H9 (cell line): Measurements from ENCODE around the gene STAB2. TPM values are rescaled to one million over a fixed set of nuclear protein-coding genes. Genes with fewer than 3 reads are reported as not detected.

ENCODE experiments used
- DNase-seq: peaks from one replicate; pipeline ENCODE4 v3.0.0-alpha.2; 2017
- H2AFZ ChIP-seq: one replicate; pipeline ENCODE4 v1.6.1; 2013; ENCODE audit warnings: mild to moderate bottlenecking, low read length, control low read depth, moderate library complexity
- H2AK5ac ChIP-seq: 2 replicates; pipeline ENCODE4 v1.6.1; 2013; ENCODE audit warnings: low read length, control low read depth, mixed read lengths; ENCODE audit not compliant: insufficient read length
- H2BK120ac ChIP-seq: one replicate; pipeline ENCODE4 v1.6.1; 2013; ENCODE audit warnings: low read depth, mild to moderate bottlenecking, low read length, control low read depth, inconsistent platforms; ENCODE audit not compliant: poor library complexity, severe bottlenecking
- H2BK12ac ChIP-seq: 2 replicates; pipeline ENCODE4 v1.6.1; 2013; ENCODE audit warnings: low read length, control low read depth, mixed read lengths, low read depth; ENCODE audit not compliant: insufficient read length
- H2BK15ac ChIP-seq: 2 replicates; pipeline ENCODE4 v1.6.1; 2013; ENCODE audit warnings: low read depth, low read length, control low read depth
- H2BK20ac ChIP-seq: one replicate; pipeline ENCODE4 v1.6.1; 2013; ENCODE audit warnings: low read depth, mild to moderate bottlenecking, low read length, control low read depth, inconsistent platforms; ENCODE audit not compliant: poor library complexity, severe bottlenecking
- H2BK5ac ChIP-seq: 2 replicates; pipeline ENCODE4 v1.6.1; 2013; ENCODE audit warnings: low read length, control low read depth, mixed read lengths; ENCODE audit not compliant: insufficient read length
- H3K14ac ChIP-seq: 2 replicates; pipeline ENCODE4 v1.6.1; 2013; ENCODE audit warnings: low read length, control low read depth; ENCODE audit not compliant: insufficient read depth
- H3K18ac ChIP-seq: 2 replicates; pipeline ENCODE4 v1.6.1; 2013; ENCODE audit warnings: low read depth, mild to moderate bottlenecking, mixed read lengths, low read length, control low read depth; ENCODE audit not compliant: insufficient read length
- H3K23ac ChIP-seq: 2 replicates; pipeline ENCODE4 v1.6.1; 2013; ENCODE audit warnings: low read length, control low read depth, mixed read lengths, low read depth; ENCODE audit not compliant: insufficient read length
- H3K23me2 ChIP-seq: 2 replicates; pipeline ENCODE4 v1.6.1; 2013; ENCODE audit warnings: low read depth, mild to moderate bottlenecking, mixed read lengths, low read length, control low read depth; ENCODE audit not compliant: insufficient read length, poor library complexity, severe bottlenecking
- H3K27ac ChIP-seq: 2 replicates; pipeline ENCODE4 v1.5.1; 2013; ENCODE audit warnings: low read length, control low read depth, mixed read lengths, low read depth; ENCODE audit not compliant: insufficient read length
- H3K27me3 ChIP-seq: 2 replicates; pipeline ENCODE4 v1.6.1; 2013; ENCODE audit warnings: low read length, control low read depth, inconsistent platforms; ENCODE audit not compliant: insufficient read depth
- H3K4ac ChIP-seq: 2 replicates; pipeline ENCODE4 v1.6.1; 2013; ENCODE audit warnings: low read depth, mild to moderate bottlenecking, control low read depth, inconsistent platforms, low read length, moderate library complexity
- H3K4me1 ChIP-seq: 2 replicates; pipeline ENCODE4 v1.6.1; 2013; ENCODE audit warnings: low read length, control low read depth, inconsistent platforms; ENCODE audit not compliant: insufficient read depth
- H3K4me2 ChIP-seq: 2 replicates; pipeline ENCODE4 v1.6.1; 2013; ENCODE audit warnings: low read length, control low read depth, mixed read lengths; ENCODE audit not compliant: insufficient read length, insufficient read depth
- H3K56ac ChIP-seq: 2 replicates; pipeline ENCODE4 v1.6.1; 2013; ENCODE audit warnings: low read depth, mild to moderate bottlenecking, mixed read lengths, low read length, control low read depth; ENCODE audit not compliant: insufficient read length
- H3K79me1 ChIP-seq: 2 replicates; pipeline ENCODE4 v1.6.1; 2013; ENCODE audit warnings: low read depth, mild to moderate bottlenecking, moderate library complexity, low read length, control low read depth, inconsistent platforms; ENCODE audit not compliant: insufficient read depth, poor library complexity, severe bottlenecking
- H3K79me2 ChIP-seq: 2 replicates; pipeline ENCODE4 v1.6.1; 2013; ENCODE audit warnings: low read length, control low read depth, inconsistent platforms; ENCODE audit not compliant: insufficient read depth
- H3K9ac ChIP-seq: 2 replicates; pipeline ENCODE4 v1.6.1; 2013; ENCODE audit warnings: low read length, control low read depth, mixed read lengths; ENCODE audit not compliant: insufficient read length; ENCODE audit errors: extremely low read depth
- H3K9me3 ChIP-seq: one replicate; pipeline ENCODE4 v1.6.1; 2013; ENCODE audit warnings: low read depth, low read length, inconsistent platforms; ENCODE audit not compliant: control insufficient read depth
- H3T11ph ChIP-seq: one replicate; pipeline ENCODE4 v1.6.1; 2013; ENCODE audit warnings: mild to moderate bottlenecking, low read length, control low read depth, inconsistent platforms
- H4K20me1 ChIP-seq: one replicate; pipeline ENCODE4 v1.6.1; 2013; ENCODE audit not compliant: control insufficient read depth, insufficient read length, insufficient read depth
- H4K5ac ChIP-seq: 2 replicates; pipeline ENCODE4 v1.6.1; 2013; ENCODE audit warnings: low read depth, mild to moderate bottlenecking, mixed read lengths, low read length, control low read depth; ENCODE audit not compliant: insufficient read length
- H4K8ac ChIP-seq: replicated peaks from 2 replicates; pipeline ENCODE4 v1.6.1; 2013; ENCODE audit warnings: low read length, control low read depth, mixed read lengths, low read depth; ENCODE audit not compliant: insufficient read length
- H4K91ac ChIP-seq: 2 replicates; pipeline ENCODE4 v1.6.1; 2013; ENCODE audit warnings: low read depth, mild to moderate bottlenecking, moderate library complexity, mixed read lengths, low read length, control low read depth; ENCODE audit not compliant: insufficient read length
- H3K27ac Mint-ChIP-seq, 3 experiments: 2 replicates in 2 of 3; 3 replicates in 1 of 3; pipeline ENCODE4 v1.8.0; 2020 to 2021; ENCODE audit warnings: mixed read lengths in 3 of 3, mild to moderate bottlenecking in 1 of 3, moderate library complexity in 1 of 3
- H3K27me3 Mint-ChIP-seq: 2 replicates; pipeline ENCODE4 v1.8.0; 2021; ENCODE audit warnings: low read depth, mild to moderate bottlenecking, moderate library complexity, mixed read lengths
- H3K36me3 Mint-ChIP-seq, 3 experiments: 2 replicates in 2 of 3; 3 replicates in 1 of 3; pipeline ENCODE4 v1.8.0; 2020 to 2021; ENCODE audit warnings: low read depth in 3 of 3, mixed read lengths in 3 of 3; ENCODE audit not compliant: insufficient read depth in 1 of 3
- H3K4me1 Mint-ChIP-seq, 2 experiments: 2 replicates each; pipeline ENCODE4 v1.8.0; 2020; ENCODE audit warnings: mixed read lengths in 2 of 2
- H3K4me3 Mint-ChIP-seq, 2 experiments: 2 replicates in 1 of 2; 3 replicates in 1 of 2; pipeline ENCODE4 v1.8.0; 2020 to 2021; ENCODE audit warnings: mild to moderate bottlenecking in 2 of 2, mixed read lengths in 2 of 2, moderate library complexity in 1 of 2
- H3K9me3 Mint-ChIP-seq, 2 experiments: 2 replicates in 1 of 2; 3 replicates in 1 of 2; pipeline ENCODE4 v1.8.0; 2020; ENCODE audit warnings: mild to moderate bottlenecking in 2 of 2, mixed read lengths in 2 of 2, moderate library complexity in 1 of 2
- whole genome bisulfite sequencing: extraction: QIAGEN DNeasy Blood & Tissue Kit; methylation state at CpG from one replicate; pipeline ENCODE4 v1.1.7; 2013; ENCODE audit warnings: missing lambda C conversion rate, low lambda C conversion rate, mixed read lengths; ENCODE audit not compliant: insufficient read length; ENCODE audit errors: extremely low coverage; 5-methylcytosine and 5-hydroxymethylcytosine counted together
- total RNA-seq: library from RNA; stranded (reverse); gene quantifications from 2 replicates; pipeline ENCODE4 v1.2.1, GENCODE V29; 2021
- TF ChIP-seq, protein P1 (sequence below): fragments of 200-600 bp; sonication (generic); conservative IDR thresholded peaks from 3 replicates; pipeline ENCODE4 v1.8.0; 2021; ENCODE audit warnings: antibody characterized with exemption, mild to moderate bottlenecking

STAB2 gene
- total RNA-seq, 1 experiment from 2014 or later: 0.02 TPM

DNA sequence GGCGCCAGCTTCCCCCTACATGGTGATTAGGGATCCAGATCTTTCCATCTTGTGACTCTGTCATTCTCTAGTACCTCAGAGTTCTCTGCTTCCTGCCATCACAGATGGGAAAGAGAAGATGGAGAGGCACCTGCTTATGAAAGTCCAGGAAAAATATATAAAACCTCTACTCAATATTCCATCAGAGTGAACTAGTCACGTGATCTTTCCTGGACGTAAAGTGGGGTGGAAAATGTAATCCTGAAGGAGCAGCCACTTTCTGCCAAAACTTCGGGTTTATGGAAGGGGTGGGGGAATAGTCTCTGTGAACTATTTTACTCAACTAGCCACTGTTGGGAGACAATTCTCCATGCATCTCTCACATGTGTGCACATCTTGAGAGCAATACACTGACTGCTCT lies 47.7 kb downstream of the STAB2 start:
- no peaks in the 10 kb centered on the region for H3K79me1 ChIP-seq
- H3K23me2 ChIP-seq: no peaks in the 10 kb centered on the region
- DNase-seq: no peak
- H2BK12ac ChIP-seq: no peak overlapping the region
- WGBS: no CpG with 5 or more reads among the region's 4 CpGs
- no peaks in the 10 kb centered on the region for H3K4me1 ChIP-seq
- no peak overlapping the region for H3K14ac ChIP-seq
- no peak overlapping the region for H4K5ac ChIP-seq
- TF ChIP-seq, protein P1, sequence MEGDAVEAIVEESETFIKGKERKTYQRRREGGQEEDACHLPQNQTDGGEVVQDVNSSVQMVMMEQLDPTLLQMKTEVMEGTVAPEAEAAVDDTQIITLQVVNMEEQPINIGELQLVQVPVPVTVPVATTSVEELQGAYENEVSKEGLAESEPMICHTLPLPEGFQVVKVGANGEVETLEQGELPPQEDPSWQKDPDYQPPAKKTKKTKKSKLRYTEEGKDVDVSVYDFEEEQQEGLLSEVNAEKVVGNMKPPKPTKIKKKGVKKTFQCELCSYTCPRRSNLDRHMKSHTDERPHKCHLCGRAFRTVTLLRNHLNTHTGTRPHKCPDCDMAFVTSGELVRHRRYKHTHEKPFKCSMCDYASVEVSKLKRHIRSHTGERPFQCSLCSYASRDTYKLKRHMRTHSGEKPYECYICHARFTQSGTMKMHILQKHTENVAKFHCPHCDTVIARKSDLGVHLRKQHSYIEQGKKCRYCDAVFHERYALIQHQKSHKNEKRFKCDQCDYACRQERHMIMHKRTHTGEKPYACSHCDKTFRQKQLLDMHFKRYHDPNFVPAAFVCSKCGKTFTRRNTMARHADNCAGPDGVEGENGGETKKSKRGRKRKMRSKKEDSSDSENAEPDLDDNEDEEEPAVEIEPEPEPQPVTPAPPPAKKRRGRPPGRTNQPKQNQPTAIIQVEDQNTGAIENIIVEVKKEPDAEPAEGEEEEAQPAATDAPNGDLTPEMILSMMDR: no peak
- no peak overlapping the region for H4K8ac ChIP-seq
- H3K4ac ChIP-seq: no peak overlapping the region
- H4K20me1 ChIP-seq: no peaks in the 10 kb centered on the region
- H3K79me2 ChIP-seq: no peaks in the 10 kb centered on the region
- H2BK120ac ChIP-seq: no peak overlapping the region
- H3K4me1 Mint-ChIP-seq: no peaks in the 10 kb centered on the region
- peaks cover 1% of the 10 kb centered on the region; the same call in 1 of the 2 replicates for H3K27me3 Mint-ChIP-seq
- H4K91ac ChIP-seq: no peak overlapping the region
- H2AK5ac ChIP-seq: no peak overlapping the region
- H3K27ac ChIP-seq: no peak overlapping the region
- no peaks in the 10 kb centered on the region for H3K27me3 ChIP-seq
- H2BK15ac ChIP-seq: no peak overlapping the region
- no peak overlapping the region for H2AFZ ChIP-seq
- H3K56ac ChIP-seq: no peak overlapping the region
- H3T11ph ChIP-seq: no peak overlapping the region
- H3K27ac Mint-ChIP-seq: no peak overlapping the region
- H2BK5ac ChIP-seq: no peak overlapping the region
- H3K9me3 Mint-ChIP-seq: peaks cover 2 to 3% of the 10 kb centered on the region in 2 experiments; a peak in 3 of 5 replicates
- H3K4me2 ChIP-seq: no peak overlapping the region
- H2BK20ac ChIP-seq: no peak overlapping the region
- H3K18ac ChIP-seq: no peak overlapping the region
- H3K9me3 ChIP-seq: no peaks in the 10 kb centered on the region
- H3K23ac ChIP-seq: no peak overlapping the region
- H3K4me3 Mint-ChIP-seq: no peak overlapping the region
- H3K9ac ChIP-seq: no peak overlapping the region
- H3K36me3 Mint-ChIP-seq: no peaks in the 10 kb centered on the region
